ENCODE data around the gene COL4A6.

The COL4A6 gene

DNA sequence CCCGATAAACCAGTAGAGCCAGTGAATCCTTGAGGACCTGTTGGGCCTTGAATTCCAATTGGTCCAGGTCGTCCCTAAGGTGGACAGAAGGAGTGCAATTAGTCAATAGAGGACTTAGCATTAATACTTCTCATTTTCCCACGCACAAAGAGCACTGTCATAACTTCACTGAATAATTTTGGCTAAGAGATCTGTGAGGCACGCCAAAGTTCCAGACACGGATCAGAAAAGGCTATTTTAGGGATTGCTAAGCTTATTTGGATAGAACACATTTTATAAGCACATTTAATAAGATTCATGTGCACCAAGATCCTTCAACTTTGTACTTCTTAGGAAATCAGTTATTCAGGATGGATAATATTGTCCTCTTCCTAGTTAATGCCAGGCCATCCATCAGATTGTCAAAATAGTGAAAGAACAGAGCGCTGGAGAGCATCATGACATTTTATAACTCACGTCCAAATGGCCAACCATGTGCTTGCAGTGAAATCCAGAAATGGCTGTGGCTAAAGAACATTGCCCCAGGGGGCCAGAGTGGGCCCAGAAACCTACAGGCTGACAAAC is 216.8 kb downstream of the COL4A6 start:
- H3K4me3 ChIP-seq (ENCODE audit: low read length), result no peak overlapping the region
- H3K4me1 ChIP-seq (ENCODE audit: insufficient read depth, low read length), result no peaks in the 10 kb centered on the region
- no peak overlapping the region for H3K27ac ChIP-seq (ENCODE audit: low read length)
- no peak overlapping the region for H3K9ac ChIP-seq (ENCODE audit: low read depth, low read length)
- no peaks in the 10 kb centered on the region for H3K27me3 ChIP-seq (ENCODE audit: insufficient read depth, low read length)
- no peaks in the 10 kb centered on the region for H3K36me3 ChIP-seq (ENCODE audit: insufficient read depth, low read depth, low read length)
- no peaks in the 10 kb centered on the region for H3K9me3 ChIP-seq (ENCODE audit: insufficient read depth, low read depth, low read length)

DNA sequence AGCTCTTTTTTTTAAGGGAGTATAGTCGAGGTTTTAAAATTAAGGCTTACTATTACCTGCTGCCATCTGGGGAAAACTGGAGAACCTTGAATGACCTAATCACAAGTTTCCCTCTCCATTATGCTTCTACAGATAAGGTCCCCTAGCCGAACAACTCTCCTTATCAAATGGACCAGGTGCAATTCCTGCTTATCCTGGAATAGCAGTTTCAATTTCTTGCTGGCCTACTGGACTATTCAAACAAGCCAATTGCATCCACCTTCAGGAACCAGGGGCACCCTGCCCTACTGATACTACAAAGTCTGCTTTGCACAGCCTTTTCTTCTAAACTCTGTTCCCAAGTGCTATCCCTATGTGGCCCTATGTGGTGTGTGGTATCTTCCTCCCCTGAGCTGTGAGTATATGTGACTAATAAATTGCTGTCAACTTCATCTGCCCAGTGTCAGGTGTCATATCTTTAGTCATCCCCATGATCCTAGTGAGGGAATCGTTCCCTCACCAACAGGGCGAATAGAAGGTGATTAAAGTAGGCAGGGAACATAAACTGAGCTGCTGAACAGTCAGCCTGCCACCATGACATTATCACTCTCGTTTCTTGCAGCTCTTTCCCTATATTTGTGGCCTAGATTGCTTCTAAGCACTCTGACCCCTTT is 218.1 kb downstream of the COL4A6 start:
- H3K27ac ChIP-seq (ENCODE audit: low read length), result no peak overlapping the region
- no peaks in the 10 kb centered on the region for H3K36me3 ChIP-seq (ENCODE audit: insufficient read depth, low read depth, low read length)
- H3K9ac ChIP-seq (ENCODE audit: low read depth, low read length), result no peak overlapping the region
- no peak overlapping the region for H3K4me3 ChIP-seq (ENCODE audit: low read length)
- H3K27me3 ChIP-seq (ENCODE audit: insufficient read depth, low read length), result no peaks in the 10 kb centered on the region
- H3K9me3 ChIP-seq (ENCODE audit: insufficient read depth, low read depth, low read length), result no peaks in the 10 kb centered on the region
- H3K4me1 ChIP-seq (ENCODE audit: insufficient read depth, low read length), result no peaks in the 10 kb centered on the region

DNA sequence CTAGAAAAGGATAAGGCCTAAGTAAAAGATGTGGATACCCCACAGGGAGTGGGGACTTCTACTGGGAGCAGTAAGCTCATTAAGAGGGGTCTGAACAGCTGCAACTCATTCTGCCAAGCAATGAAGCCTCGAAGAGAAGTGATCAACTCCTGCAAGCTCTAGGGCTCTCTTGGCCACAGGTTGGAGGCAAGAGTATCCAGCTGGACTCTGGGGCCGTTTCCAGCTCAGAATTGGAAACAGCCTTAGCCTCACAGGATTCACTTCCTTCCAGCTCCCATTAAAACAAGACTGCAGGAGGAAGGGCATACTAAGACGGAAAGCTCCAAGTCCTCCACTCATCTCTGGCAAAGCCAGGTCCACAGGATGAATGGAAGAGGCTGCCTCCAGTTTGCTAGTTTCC is 220.3 kb downstream of the COL4A6 start:
- Histone ChIP-seq H3K4me3 (ENCODE audit: low read length) (no peak overlapping the region), H3K27me3 (ENCODE audit: insufficient read depth, low read length) (no peaks in the 10 kb centered on the region), H3K9ac (ENCODE audit: low read depth, low read length) (no peak overlapping the region), H3K4me1 (ENCODE audit: insufficient read depth, low read length) (no peaks in the 10 kb centered on the region), H3K27ac (ENCODE audit: low read length) (no peak overlapping the region), H3K9me3 (ENCODE audit: insufficient read depth, low read depth, low read length) (no peaks in the 10 kb centered on the region), H3K36me3 (ENCODE audit: insufficient read depth, low read depth, low read length) (no peaks in the 10 kb centered on the region)

DNA sequence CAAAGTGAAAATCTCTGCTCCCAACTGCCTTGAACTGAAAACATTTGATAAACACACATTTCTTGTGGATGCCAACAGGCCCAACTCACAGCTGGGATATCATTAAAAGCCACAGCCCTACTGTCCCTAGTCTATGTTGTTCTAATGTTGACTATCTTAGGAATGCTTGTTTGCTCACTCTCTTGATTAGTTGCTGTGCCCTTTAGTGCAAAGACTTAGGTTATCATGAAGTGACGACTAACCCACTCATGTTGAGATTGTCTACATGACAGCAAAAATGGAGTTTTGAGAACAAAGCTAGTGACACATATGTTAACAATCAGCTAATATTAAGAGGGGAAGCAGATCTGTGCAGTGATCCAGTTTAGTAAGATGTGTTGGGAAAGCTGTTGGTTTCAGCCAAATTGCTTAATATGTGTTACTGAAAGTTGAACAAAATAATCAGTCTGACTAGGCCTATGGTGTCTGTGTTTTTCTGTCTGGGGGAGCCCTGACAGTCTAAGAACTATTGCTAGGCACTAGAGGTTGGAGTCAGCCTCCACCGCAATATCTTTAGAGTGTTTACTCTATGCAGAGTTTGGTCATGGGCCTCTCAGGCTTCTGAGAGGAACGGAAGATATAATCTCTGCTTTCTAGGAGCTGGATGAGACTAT is 221.2 kb downstream of the COL4A6 start:
- no peak overlapping the region for H3K9ac ChIP-seq (ENCODE audit: low read depth, low read length)
- H3K27ac ChIP-seq (ENCODE audit: low read length), result no peak overlapping the region
- H3K9me3 ChIP-seq (ENCODE audit: insufficient read depth, low read depth, low read length), result no peaks in the 10 kb centered on the region
- no peaks in the 10 kb centered on the region for H3K36me3 ChIP-seq (ENCODE audit: insufficient read depth, low read depth, low read length)
- H3K4me1 ChIP-seq (ENCODE audit: insufficient read depth, low read length), result no peaks in the 10 kb centered on the region
- no peaks in the 10 kb centered on the region for H3K27me3 ChIP-seq (ENCODE audit: insufficient read depth, low read length)
- no peak overlapping the region for H3K4me3 ChIP-seq (ENCODE audit: low read length)

DNA sequence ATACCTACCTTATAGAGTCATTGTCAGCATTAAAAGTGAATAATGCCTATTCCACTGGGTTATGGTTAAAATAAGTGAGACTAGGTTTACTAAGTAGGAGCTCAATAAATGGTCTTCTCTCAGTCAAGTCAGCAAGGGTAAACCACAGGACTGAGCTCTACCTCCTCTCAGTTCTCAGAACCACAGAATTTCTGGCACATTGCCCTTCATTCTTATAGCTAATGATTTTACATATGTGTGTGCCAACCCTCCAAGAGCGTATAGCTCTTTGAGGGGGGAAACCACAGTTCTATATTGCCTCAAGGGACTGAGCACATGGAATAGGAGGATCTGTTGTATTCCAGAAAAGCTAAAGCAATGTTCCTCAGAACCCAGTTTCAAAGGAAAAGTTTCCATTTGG is 221.8 kb downstream of the COL4A6 start:
- Histone ChIP-seq H3K27me3 (ENCODE audit: insufficient read depth, low read length) (no peaks in the 10 kb centered on the region), H3K27ac (ENCODE audit: low read length) (no peak overlapping the region), H3K9ac (ENCODE audit: low read depth, low read length) (no peak overlapping the region), H3K9me3 (ENCODE audit: insufficient read depth, low read depth, low read length) (no peaks in the 10 kb centered on the region), H3K4me1 (ENCODE audit: insufficient read depth, low read length) (no peaks in the 10 kb centered on the region), H3K36me3 (ENCODE audit: insufficient read depth, low read depth, low read length) (no peaks in the 10 kb centered on the region), H3K4me3 (ENCODE audit: low read length) (no peak overlapping the region)

DNA sequence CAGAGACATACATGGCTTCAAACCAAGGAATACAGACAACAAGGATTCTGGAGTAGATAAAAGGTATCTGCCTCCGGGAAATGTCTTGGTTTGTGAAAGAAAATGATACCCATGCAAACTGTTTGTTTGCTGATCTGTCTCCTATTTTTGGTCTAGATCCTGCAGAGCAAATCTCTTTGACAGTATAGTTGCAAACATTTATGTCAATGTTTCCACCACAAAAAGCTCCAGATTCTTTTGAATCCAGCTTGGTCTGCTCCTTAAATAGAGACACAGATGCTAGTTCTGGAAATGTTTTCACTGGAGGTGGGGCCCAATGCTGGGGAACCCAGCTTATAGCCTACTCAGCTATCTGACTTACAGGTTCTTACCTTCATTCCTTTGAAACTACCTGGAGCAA is 226.9 kb downstream of the COL4A6 start:
- Histone ChIP-seq H3K4me1 (ENCODE audit: insufficient read depth, low read length) (peaks cover 5% of the 10 kb centered on the region), H3K9me3 (ENCODE audit: insufficient read depth, low read depth, low read length) (no peaks in the 10 kb centered on the region)

DNA sequence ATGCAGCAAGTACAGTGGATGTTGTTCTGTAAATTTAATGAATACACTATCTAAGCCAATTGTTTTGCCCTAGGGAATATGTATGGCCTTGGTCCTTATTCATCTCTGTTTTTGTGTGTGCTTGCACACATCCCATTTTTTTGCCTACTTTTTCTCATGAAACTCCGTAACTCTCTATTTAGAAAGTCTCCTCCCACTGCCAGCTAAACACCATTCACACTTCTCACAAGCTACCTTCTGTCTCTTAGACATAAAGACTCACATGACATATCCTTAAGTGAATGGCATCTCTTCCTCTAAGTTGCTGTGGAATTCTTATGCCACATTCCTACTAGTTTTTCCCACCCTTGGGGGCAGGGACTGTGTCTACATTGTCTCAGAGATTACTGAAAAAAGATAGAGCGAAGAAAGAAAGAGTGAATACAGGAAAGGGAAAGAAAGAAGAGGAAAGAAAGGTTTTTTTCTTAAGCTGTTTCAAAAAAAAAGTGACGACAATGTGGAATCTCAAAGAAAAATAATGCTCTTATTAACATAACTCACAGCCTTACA is 229.1 kb downstream of the COL4A6 start:
- Histone ChIP-seq H3K4me1 (ENCODE audit: insufficient read depth, low read length) (peaks cover 5% of the 10 kb centered on the region), H3K9me3 (ENCODE audit: insufficient read depth, low read depth, low read length) (no peaks in the 10 kb centered on the region), H3K9ac (ENCODE audit: low read depth, low read length) (no peak overlapping the region), H3K27me3 (ENCODE audit: insufficient read depth, low read length) (no peaks in the 10 kb centered on the region), H3K4me3 (ENCODE audit: low read length) (no peak overlapping the region), H3K36me3 (ENCODE audit: insufficient read depth, low read depth, low read length) (no peaks in the 10 kb centered on the region), H3K27ac (ENCODE audit: low read length) (no peak overlapping the region)

More for the DNA sequence above, 226.9 kb downstream of the COL4A6 start:
- Histone ChIP-seq H3K36me3 (ENCODE audit: insufficient read depth, low read depth, low read length) (no peaks in the 10 kb centered on the region), H3K4me3 (ENCODE audit: low read length) (no peak overlapping the region), H3K27me3 (ENCODE audit: insufficient read depth, low read length) (no peaks in the 10 kb centered on the region), H3K27ac (ENCODE audit: low read length) (no peak overlapping the region), H3K9ac (ENCODE audit: low read depth, low read length) (no peak overlapping the region)

DNA sequence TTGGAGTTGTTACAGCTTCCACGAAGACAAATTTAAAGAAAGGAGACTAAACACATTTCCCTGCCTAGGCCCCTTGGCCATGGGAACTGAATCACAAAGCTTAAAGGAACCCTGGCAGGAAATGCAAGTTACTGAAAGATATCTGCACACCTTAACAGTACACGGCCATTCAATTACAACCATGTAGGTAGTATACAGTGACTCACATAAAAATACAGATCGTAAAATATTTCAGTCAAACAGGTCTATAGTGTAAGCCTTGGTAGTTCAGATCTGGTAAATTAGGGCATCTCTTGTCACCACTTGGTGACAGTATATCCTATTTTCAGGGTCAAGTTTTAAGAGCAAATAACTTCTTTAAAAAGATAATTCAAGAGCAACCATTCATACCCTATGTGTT is 234.7 kb downstream of the COL4A6 start:
- H3K9ac ChIP-seq (ENCODE audit: low read depth, low read length), result no peak overlapping the region
- no peaks in the 10 kb centered on the region for H3K27me3 ChIP-seq (ENCODE audit: insufficient read depth, low read length)
- no peaks in the 10 kb centered on the region for H3K9me3 ChIP-seq (ENCODE audit: insufficient read depth, low read depth, low read length)
- no peak overlapping the region for H3K27ac ChIP-seq (ENCODE audit: low read length)
- no peaks in the 10 kb centered on the region; the same call in 1 of the 2 replicates for H3K4me1 ChIP-seq (ENCODE audit: insufficient read depth, low read length)
- H3K4me3 ChIP-seq (ENCODE audit: low read length), result no peak overlapping the region
- H3K36me3 ChIP-seq (ENCODE audit: insufficient read depth, low read depth, low read length), result no peaks in the 10 kb centered on the region

DNA sequence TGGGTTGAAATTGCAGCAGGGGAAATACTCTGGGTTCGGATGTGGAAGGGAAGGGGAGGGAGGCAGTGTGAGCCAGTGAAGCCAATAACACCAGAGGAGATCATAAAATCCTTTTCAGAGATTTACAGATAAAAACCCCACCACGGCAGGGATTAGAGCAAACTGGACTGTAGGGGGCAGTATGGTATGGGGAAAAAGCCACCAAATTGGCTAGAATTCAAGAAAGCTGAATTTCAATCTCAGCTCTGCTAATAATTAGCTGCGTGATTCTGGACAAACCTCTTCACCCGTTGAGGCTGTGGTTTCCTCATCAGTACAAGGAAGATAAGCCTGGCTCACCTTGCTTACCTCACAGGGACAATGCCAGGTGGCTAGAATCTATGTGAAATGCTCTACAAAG is 238.5 kb downstream of the COL4A6 start:
- no peaks in the 10 kb centered on the region for H3K9me3 ChIP-seq (ENCODE audit: insufficient read depth, low read depth, low read length)
- no peaks in the 10 kb centered on the region for H3K4me1 ChIP-seq (ENCODE audit: insufficient read depth, low read length)
- no peaks in the 10 kb centered on the region for H3K36me3 ChIP-seq (ENCODE audit: insufficient read depth, low read depth, low read length)
- no peak overlapping the region for H3K4me3 ChIP-seq (ENCODE audit: low read length)
- H3K27ac ChIP-seq (ENCODE audit: low read length), result no peak overlapping the region
- H3K27me3 ChIP-seq (ENCODE audit: insufficient read depth, low read length), result no peaks in the 10 kb centered on the region
- H3K9ac ChIP-seq (ENCODE audit: low read depth, low read length), result no peak overlapping the region

DNA sequence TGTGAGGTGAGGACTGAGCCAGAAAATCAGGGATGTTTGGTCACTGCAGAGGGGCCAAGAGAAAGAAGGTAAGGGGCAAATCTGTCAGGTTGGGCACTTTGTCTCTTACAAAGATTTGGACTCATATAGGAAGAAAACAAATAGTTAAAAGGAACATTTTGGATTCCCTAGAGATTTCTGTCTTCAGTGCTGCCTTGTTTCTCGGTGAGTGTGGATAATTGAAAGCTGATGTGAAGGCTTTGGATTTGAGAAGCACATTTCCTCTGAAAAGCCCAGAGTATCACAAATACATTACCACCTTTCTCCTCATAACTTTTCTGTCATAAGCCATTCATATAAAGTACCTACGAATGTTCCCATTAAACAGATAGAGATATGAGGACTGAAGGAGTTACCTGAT is 239.2 kb downstream of the COL4A6 start:
- H3K9ac ChIP-seq (ENCODE audit: low read depth, low read length), result no peak overlapping the region
- H3K27ac ChIP-seq (ENCODE audit: low read length), result no peak overlapping the region
- no peaks in the 10 kb centered on the region for H3K9me3 ChIP-seq (ENCODE audit: insufficient read depth, low read depth, low read length)
- no peaks in the 10 kb centered on the region for H3K27me3 ChIP-seq (ENCODE audit: insufficient read depth, low read length)
- no peaks in the 10 kb centered on the region for H3K36me3 ChIP-seq (ENCODE audit: insufficient read depth, low read depth, low read length)
- H3K4me3 ChIP-seq (ENCODE audit: low read length), result no peak overlapping the region
- no peaks in the 10 kb centered on the region for H3K4me1 ChIP-seq (ENCODE audit: insufficient read depth, low read length)

DNA sequence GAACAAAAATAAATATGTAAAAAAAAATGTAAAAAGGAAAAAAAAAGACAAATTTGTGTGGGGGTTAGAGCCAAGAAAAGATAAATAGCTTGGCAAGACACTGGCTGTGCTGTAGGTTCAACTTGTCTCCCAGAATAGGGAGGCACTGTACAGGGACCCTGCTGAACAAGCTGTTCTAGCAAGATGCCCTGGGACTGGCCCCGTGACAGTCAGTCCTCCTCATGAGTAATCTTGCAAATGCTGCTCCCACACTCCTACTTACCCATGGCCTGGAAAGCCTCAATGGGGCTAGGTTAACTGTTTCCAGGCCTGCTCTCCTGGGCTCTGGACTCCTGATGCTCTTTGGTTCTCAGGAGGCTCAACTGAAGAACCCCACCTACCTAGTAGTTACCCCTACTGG is 239.8 kb downstream of the COL4A6 start:
- H3K9ac ChIP-seq (ENCODE audit: low read depth, low read length), result no peak overlapping the region
- no peak overlapping the region for H3K4me3 ChIP-seq (ENCODE audit: low read length)
- H3K36me3 ChIP-seq (ENCODE audit: insufficient read depth, low read depth, low read length), result no peaks in the 10 kb centered on the region
- no peaks in the 10 kb centered on the region for H3K27me3 ChIP-seq (ENCODE audit: insufficient read depth, low read length)
- H3K9me3 ChIP-seq (ENCODE audit: insufficient read depth, low read depth, low read length), result no peaks in the 10 kb centered on the region
- no peak overlapping the region for H3K27ac ChIP-seq (ENCODE audit: low read length)
- no peaks in the 10 kb centered on the region for H3K4me1 ChIP-seq (ENCODE audit: insufficient read depth, low read length)

DNA sequence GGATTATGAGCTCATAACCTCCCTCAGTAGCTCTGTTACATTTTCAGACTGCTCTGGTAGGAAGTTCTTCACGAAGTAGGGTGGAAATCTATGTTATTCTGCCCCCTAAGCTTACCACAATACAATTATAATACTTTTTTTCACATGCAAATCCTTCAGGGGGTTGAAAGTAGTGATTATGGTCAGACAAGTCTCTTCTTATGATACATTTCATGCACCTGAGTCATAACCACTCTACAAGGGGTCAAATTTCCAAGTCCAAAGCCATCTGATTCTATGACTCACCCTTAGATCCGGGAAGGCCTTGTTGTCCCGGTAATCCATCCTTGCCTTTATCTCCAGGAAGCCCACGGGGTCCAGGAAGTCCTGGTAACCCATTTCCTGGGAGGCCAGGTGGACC is 251.4 kb downstream of the COL4A6 start:
- Histone ChIP-seq H3K9ac (ENCODE audit: low read depth, low read length) (no peak overlapping the region), H3K27me3 (ENCODE audit: insufficient read depth, low read length) (no peaks in the 10 kb centered on the region), H3K36me3 (ENCODE audit: insufficient read depth, low read depth, low read length) (no peaks in the 10 kb centered on the region), H3K4me1 (ENCODE audit: insufficient read depth, low read length) (no peaks in the 10 kb centered on the region), H3K9me3 (ENCODE audit: insufficient read depth, low read depth, low read length) (no peaks in the 10 kb centered on the region), H3K4me3 (ENCODE audit: low read length) (no peak overlapping the region), H3K27ac (ENCODE audit: low read length) (no peak overlapping the region)
